HG02885 (cell line): ENCODE measurements around the gene PRR20G.
"Not testable (repeated sequence)": the region's sequence is repeated elsewhere in the genome, so short reads cannot be mapped to it uniquely, and the experiment has no call there.

Experiments used
- ATAC-seq: cut with Tn5 transposase; IDR thresholded peaks from one replicate; pipeline ENCODE4 v1.9.1; 2021; ENCODE audit warnings: mild to moderate bottlenecking; ENCODE audit not compliant: unreplicated experiment, poor library complexity

The PRR20G gene

DNA sequence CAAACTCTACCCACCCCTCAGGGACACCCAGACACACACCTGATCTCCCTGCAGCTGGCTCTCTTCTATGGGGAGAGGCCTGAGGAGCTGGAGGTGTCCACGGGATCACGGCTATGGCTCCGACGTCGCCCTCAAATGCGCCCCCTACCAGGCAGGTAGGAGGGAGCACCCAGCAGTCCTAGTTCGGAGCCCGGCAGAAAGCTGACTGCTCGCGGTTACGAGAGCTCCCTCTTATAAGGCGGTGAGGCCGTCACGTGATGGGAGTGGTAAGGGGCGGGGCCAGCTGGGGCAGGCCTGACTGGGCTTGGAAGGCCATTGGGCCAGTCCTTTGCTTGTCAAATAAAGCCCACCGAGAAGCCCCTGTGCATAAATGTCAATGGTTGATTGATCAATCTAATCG is at the start of gene PRR20G:
TSS of gene PRR20G (minus strand) at position 207 of the 400 bp plus-strand sequence. CDS start 681 bp downstream, outside the sequence.
- no peak for ATAC-seq

DNA sequence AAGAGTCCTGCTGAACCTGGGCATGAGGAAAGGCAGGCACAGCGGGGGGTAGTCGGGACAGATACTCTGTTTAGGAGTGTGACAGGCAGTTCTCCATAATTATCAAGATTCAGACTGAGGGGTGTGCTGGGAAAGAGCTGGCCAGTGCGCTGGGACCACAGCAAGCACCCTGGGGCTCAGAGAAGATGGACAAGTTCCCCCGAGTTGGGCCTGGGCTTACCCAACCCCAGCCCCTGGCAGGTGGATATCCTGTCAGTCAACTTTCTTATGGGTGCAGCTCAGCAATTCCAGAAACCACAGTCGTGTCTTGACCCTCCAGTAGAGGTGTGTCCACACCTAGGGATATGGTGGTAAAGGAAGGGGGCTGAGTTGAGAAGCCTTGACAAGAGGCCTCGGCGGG is 49.2 kb upstream of the PRR20G start:
- ATAC-seq, result no peak

DNA sequence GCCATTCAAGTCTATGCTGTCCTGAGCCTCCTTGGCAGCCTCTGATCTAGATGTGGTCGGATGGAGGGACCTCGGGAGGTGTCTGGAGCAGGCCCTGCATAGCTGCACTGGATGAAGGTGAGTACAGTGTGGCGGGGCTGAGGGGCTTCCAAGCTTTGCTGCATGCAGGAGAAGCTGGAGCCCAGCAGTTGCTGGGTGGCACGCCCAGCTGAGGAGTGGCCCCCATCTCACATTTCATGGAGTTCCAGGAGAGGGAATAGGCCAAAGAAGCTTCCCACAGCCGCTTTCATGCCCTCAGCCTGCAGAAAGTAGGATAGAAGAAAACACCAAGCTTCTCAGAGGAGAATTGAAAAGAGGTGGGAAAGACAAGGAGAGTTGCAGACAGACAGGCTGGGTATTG is 48.3 kb upstream of the PRR20G start:
- ATAC-seq, result no peak

DNA sequence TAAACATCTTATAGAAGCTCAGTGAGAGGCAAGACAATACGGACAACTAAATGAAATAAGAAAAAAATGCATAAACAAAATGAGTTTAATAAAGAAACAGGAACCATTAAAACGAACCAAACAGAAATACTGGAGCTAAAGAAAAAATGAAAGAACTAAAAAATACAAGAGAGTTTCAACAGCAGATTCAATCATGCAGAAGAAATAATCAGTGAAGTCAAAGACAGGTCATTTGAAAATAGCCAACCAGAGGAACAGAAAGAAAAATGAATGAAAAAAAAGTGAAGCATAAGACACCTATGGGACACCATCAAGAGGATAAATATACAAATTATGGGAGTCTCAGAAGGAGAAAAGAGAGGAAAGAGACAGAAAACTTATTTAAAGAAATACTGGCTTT is 42.5 kb upstream of the PRR20G start:
- no peak for ATAC-seq

DNA sequence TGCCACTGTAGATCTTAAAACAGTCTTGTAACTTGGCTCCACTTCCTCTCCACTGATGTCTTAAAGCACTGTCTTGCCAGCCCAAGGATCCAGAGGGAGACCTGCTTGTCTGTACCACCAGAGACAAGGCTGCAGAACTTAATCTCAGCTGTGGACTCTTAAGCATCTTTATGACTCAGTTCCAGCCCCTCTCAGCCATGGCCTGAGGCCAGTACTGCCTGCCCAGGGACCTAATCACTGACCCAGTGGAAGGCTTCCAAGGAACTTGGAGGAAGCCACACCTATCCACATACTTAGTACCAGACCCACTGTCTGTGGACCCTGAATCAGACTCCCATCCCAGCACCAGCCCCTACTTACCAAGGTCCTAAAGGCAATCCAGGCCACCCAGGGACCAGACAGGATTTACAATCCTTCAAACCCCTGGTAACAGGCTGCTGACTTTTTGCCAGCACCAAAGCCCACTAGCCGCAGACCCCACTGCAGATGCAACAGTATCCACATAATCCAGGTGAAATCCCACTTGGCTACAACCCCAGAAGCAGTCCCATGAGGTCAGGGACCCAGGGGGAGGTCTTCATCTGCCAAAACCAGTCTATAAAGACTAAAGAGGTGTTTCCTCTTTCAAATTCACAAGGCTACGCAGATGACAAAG is 41.9 kb upstream of the PRR20G start:
- ATAC-seq, result no peak

DNA sequence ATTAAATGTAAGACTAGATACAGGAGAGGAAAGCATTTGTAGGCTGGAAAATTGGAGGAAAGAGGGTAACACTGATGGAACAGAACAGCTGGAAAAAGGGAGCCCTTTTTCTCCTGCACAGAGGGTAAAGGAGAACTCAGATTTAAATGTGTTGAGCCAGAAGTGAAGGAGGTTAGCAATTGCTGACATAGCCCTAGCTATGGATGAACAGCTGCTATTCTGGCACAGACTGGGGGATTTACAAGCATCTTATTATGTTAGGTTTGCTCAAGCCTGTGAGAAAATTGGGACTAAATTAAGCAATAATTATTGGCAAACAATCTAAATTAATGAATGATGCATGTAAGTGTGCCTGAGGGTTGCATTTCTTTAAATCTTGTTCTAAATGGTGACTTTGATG is 40.6 kb upstream of the PRR20G start:
- no peak for ATAC-seq

DNA sequence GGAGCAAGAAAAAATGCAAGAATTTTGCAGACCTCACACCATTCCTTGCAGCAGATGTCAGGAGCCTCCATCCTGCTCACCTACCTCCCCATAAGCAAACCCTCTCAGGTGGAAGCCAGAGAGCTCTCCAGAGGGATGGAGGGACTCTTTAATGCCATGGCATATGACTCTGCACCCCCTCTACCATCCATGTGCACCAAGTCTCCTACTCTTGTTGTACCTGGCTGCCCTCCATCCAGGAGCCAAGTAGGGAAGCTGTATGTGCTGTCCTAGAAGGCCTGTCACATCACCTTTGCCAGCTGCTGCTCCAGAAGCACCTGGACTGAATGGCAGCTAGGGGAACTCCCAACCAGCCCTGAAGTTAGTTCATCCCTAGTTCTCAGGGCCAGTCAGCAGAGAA is 38.5 kb upstream of the PRR20G start:
- ATAC-seq, result no peak

DNA sequence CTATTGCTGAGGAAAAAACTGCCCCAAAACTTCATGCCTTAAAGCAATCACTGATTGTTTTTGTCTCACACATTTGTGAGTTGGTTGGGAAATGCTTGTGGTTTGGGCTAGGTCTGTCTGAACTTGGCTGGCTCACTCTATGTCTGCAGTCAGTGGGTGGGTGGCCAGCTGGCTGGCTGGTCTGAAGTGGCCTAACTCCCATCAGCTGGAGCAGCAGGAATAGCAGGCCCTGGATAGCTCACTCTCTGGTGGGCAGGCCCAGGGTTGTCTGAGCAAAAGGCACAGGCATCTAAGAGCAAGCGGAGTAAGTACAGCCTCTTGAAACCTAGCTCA is 37.7 kb upstream of the PRR20G start:
- ATAC-seq, result no peak

DNA sequence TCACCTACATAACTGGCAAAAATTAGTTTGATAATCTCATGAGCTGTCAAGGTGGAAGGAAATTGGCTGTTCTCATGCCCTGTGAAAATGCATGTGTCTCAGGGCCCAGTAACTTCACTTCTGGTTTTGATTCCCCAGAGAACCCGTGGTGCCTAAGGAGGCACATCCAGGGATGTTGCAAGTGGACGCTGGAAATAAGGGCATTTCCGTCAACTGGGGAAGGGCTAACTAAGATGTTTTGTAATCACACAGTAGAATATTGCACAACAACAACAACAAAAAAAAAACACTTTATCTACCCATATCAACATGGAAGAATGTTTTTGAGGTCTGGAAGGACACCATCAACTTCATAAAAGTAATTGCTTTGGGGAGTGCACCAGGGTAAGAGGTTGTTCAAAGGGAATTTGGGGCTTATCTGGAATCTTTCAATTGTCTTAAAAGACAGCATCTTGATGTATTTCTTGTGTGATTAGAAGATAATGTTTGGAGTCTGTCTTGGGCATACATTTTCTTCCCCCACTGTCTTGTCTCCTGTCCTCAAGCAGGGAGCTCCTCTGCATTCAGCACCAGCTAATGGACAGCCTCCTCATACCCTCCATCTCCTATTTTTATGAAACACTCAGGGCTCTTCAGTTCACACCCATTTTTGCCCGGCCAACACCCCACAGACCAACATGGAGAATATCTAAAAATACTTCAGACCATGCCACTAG is 37.2 kb upstream of the PRR20G start:
- no peak for ATAC-seq

DNA sequence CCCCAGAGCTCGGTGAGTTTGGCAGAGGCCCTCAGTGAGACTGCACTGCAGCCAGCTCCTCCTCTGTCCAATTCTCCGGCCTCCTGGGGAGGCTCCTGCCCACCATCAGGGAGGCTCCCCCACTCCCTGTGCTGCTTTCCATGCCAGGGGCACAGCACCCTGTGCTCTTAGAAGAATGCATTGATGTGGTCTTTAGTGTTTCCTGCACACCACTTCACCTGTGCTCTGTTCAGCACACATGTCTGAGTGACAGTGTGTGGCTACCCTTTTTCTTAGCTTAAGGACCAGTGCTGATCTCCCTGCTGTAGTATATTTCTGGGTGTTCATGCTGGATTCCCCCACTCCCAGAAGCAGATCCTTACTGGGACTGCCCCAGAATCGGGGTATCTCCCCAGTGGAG is 36.2 kb upstream of the PRR20G start:
- no peak for ATAC-seq

DNA sequence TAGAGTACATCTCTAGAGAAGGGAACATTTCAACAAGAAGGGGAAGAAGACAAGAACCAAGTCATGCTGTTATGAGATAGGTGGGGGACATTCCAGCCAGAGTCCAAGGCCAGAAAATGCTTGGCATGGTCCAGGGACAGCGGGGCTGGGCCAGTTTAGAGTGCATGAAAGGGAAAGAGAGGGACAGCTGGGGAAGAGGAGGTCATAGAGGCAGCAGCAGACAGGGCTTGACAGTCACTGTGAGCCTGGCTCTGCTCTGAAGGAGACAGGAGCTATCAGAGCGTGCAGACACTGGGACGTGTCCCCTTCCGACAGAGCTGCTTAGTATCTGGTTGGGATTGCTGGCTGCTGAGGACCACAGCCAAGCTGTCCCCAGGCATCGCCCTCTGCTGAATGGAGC is 35.7 kb upstream of the PRR20G start:
- no peak for ATAC-seq

DNA sequence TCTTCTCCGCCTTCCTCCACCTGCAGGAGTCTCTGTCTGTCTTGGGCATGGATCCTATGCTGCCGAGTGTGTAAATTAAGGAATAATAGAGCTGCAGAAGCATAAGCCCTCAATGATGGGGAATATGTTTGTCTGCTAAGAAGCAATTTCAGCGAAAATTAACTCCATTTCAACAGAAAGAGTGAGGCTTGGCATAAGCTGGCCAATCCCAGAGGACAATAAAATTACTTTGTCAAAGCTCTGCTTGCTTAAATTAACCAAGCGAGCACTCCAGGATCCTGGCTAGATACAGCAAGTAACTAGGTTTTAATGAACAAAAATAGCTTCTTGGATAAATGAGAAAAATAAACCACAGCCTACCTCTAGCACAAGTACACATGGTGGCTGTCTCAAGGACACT is 33.5 kb upstream of the PRR20G start:
- ATAC-seq, result no peak

DNA sequence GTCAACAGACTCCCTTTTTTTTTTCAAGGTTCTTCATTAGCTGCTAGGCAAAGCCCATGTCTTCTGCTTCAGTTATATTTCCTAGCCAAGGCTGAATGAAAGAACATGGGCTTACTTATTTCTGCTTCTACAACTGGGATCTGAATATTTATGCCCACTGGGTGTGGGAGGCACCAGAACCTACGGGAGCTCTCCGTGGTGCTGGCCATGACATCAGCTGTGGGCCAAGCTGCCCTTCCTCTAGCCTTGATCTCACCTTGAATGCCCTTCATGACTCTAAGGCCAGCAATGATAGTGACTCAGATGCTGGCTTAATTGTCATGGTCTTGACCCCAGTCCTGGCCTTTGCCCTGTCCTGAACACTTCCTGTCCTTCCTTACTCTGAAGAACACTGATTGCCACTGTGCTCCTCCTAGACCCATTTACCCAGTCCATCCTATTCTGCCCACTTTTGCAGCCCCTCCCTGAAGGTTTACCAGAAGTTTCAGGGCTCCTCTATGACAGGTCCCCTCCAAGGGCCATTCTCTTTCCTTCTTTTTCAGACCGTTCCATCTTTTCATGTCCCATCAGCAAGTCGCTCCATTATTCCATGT is 32.8 kb upstream of the PRR20G start:
- ATAC-seq, result no peak

DNA sequence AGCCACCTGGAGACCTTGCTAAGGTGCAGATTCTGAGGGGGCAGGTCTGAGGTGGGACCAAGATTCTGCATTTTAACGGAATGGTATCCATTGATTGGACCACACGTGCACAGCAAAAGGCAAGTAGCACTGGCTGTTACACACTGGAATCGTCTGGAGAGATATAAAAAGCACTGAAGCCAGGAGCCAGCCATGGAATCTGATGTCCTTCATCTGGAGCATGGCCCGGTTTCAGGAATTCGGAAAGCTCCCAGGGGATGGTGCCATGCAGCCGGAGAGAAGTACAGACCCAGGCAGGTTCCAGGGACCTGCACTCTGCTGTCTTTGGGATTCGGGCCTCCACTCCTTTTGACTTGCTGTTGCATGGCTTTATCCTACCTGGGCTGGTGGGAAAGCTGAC is 28.8 kb upstream of the PRR20G start:
- no peak for ATAC-seq

DNA sequence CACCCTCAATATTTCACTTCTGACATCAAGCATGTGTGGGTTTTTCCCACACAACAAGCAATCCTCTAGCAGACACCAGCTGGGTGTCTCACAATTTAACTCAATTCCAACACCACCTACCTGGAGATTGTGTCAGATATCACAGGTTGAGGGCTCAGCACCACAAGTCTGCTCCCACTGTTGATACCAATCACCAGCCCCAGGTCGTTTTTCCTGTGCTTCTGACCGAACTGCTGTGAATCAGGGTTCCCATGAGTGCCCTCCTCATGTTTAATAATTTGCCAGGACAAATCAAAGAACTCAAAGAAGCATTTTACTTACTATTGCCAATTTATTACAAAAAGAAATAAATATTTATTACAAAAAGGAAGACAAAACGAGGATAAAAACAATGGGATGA is 25.0 kb upstream of the PRR20G start:
- ATAC-seq, result no peak

DNA sequence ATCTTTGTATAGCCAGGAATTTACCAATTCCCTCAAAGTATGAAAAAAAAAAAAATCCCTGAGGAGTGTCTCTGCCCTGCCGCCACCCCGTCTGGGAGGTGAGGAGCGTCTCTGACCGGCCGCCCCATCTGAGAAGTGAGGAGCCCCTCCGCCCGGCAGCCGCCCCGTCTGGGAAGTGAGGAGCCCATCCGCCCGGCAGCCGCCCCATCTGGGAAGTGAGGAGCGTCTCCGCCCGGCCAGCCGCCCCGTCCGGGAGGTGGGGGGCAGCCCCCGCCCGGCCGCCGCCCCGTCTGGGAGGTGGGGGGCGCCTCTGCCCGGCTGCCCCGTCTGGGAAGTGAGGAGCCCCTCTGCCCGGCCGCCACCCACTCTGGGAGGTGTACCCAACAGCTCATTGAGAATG is 21.0 kb upstream of the PRR20G start:
- not testable (repeated sequence) for ATAC-seq

DNA sequence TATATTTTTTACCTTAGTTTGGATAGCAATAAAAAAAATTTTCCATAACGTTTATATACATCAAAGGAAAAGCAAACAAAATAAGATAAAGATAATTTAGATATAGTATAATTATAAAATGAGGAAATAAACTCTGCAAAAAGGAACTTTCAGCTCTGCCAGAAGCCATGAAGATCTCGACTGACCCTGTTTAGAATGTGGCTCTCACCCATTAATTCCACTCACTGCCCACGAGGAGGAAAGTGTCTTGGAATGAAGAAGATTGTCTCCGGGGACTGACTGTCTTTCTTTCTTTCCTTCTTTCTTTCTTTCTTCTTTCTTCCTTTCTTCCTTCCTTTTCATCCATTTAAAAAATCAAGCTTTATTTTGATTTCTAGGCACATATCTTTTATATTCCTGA is 20.1 kb upstream of the PRR20G start:
- ATAC-seq, result no peak

DNA sequence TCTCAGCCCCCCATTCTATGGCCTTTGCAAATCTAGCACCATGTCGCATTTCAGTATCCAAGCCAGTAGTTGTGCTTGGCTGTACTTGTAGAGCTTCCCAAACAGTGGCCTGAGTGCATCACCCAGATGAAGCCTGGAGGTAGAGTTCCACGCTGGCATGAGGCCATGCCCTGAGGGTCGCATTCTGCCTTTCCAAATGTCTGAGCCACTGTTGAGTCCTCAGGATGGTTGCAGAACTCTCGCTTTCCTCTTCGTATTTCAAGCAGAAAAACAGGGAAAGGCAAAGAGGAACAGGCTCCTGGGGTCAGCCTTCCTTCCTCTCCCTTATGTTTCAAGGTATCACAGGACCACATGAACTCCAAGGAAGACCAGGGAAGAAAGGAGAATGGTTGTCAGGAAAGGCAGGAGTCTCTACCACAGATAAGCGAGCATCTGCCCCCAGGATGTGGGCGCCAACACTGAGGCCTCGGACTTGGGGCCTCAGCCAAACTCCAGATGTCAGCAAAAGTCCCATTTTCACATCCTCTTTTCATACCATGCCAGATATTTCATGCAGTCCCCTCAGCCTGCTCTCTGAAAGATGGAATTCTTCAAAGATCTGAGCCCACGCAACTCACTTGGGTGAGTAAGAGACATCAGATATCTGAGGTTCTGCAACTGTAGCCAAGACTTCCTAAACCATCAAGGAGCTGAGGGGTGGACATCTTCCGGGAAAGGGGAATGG is 19.4 kb upstream of the PRR20G start:
- no peak for ATAC-seq

DNA sequence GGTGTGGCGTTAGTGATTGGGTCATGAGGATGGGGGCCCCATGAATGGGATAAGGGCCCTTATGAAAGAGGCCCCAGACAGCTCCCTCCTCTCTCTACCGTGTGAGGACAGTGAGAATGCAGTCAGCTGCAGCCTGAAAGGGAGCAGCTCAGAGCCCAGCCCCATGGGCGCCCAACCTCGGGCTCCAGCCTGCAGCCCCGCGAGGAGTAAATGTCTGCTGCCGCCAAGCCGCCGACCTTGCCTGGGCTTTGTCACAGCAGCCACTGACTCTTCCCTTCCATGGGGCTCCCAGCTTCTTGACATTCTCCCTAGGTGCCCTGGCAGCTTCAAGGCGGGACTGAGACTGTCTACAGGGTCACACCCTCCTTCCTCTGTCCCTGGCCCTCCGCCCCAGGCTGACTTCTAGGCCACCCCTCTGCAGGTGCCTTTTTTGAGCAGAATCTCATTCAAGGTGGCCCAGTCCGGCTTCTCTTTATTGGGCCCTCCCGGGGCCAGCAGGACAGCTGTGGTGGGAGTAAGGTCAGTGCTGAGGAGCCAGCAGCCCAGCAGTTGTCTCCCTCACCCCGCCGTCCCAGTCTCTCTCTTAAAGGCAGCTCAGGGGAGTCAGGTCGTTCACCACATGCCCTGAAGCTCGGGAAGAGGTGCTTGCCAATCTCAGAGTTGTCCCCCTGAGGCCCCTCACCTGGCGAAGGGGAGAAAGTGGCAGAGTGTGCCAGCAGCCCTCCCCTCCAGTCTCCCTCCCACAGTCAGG is 18.7 kb upstream of the PRR20G start:
- no peak for ATAC-seq

DNA sequence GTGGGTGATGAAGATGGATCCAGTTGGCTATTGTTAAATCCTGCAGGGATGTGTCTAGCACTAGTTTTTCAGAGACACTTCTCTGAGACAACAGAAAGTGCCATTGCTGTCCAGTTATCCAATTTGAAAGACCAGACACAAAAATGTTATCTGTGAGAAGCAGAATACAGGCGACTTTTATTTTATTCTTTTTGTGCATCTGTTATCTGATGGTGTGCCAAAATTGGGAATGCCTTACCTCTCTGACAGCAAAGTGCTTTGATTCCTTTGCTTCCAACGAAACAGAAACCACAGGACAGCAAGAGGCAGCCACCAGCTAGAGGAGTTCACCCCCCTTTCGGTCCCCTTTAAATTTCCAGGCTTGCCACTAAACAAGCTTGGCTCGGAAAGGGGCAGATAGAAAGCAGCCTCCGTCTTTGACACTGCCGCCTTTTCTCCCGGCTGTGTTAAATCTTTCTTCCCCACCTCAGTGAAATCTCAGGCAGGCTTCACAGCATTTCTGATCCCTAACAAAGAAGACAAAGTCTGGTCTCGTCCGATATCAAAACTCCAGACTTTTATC is 17.7 kb upstream of the PRR20G start:
- ATAC-seq, result no peak
